Measurements from ENCODE around the gene CPT1A.

DNA sequence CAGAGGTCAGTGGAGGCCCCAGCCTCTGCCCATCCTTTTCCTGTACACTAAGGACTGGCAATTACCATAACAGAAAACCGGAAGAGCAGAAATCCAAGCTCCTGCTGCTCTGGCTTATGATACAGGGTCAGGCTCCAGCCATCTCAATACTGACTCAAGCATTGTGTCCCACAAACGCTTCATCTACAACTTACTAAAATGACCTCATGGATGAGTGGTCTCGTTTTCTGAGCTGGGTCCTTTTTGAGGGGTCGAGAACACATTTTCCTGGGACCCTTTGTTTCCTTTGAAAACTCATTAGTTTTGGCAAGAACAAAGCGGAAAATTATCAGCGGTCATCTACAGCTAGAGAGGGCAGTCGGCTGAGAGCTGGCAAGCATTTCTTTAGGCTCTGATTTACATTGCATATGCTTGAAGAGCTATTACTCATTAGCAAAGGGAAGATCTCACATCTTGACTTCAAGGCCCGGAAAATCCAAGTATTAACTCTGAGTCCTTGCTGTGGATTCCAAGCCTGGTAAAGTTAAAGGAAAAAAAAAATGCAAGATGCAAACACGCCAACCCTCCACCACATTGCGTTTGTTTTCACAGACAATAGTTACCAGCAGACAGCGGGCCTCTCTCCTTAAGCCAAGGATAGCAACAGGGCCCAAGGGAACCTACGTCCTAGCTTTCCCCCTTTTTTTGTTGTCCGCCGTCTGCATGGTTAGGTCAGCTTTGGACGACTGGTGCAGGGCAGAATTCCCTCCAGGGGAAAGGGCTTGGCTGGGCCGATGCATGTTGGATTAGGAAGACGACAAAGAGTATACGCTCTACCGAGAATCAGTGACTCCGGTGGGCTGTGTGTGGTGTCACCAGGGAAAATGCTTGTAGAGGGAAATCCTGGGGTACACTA lies 92.2 kb downstream of the CPT1A start:
- TF ChIP-seq EZH2 (IDR thresholded peaks at IDR 0.05; ENCODE audit: insufficient read depth, poor library complexity, severe bottlenecking) (no peak), EZH2phosphoT487 (IDR thresholded peaks at IDR 0.05; ENCODE audit: insufficient read depth, low read depth) (no peak)
